ENCODE results near the gene INSYN2B. TPM values are rescaled to one million over a fixed set of nuclear protein-coding genes. Genes with fewer than 3 reads are reported as not detected.
A peak's percentile ranks its signal among the peaks of the same experiment; 100 is the strongest.

Gene INSYN2B
- total RNA-seq, 1 donor: 12.5 TPM

- TF ChIP-seq CTCF (IDR thresholded peaks at IDR 0.05; ENCODE audit: insufficient read depth, low read depth, low read length): no peak
- H3K4me3 ChIP-seq (ENCODE audit: low read depth, low read length): no peak overlapping the region
- DNase-seq (ENCODE audit: low read depth): peak; percentile 74
Observed at GRCh38 chr5:169873642-169874041, 106.7 kb downstream of the INSYN2B start.

- no peak for TF ChIP-seq CTCF (IDR thresholded peaks at IDR 0.05; ENCODE audit: insufficient read depth, low read depth, low read length)
- DNase-seq (ENCODE audit: low read depth): no peak
- H3K4me3 ChIP-seq (ENCODE audit: low read depth, low read length): no peak overlapping the region
Observed at GRCh38 chr5:169871826-169872490, 108.3 kb downstream of the INSYN2B start.

GRCh38 chr5:169870211-169870610 is 110.1 kb downstream of the INSYN2B start:
- no peak for DNase-seq (ENCODE audit: low read depth)
- no peak for TF ChIP-seq CTCF (IDR thresholded peaks at IDR 0.05; ENCODE audit: insufficient read depth, low read depth, low read length)
- H3K4me3 ChIP-seq (ENCODE audit: low read depth, low read length): no peak overlapping the region

- DNase-seq (ENCODE audit: low read depth): no peak
- no peak overlapping the region for H3K4me3 ChIP-seq (ENCODE audit: low read depth, low read length)
- no peak for TF ChIP-seq CTCF (IDR thresholded peaks at IDR 0.05; ENCODE audit: insufficient read depth, low read depth, low read length)
Observed at GRCh38 chr5:169869066-169869465, 111.2 kb downstream of the INSYN2B start.

- H3K4me3 ChIP-seq (ENCODE audit: low read depth, low read length): no peak overlapping the region
- no peak for DNase-seq (ENCODE audit: low read depth)
- TF ChIP-seq CTCF (IDR thresholded peaks at IDR 0.05; ENCODE audit: insufficient read depth, low read depth, low read length): no peak
Observed at GRCh38 chr5:169867347-169867746, 112.9 kb downstream of the INSYN2B start.

GRCh38 chr5:169864483-169864882 is 115.8 kb downstream of the INSYN2B start:
- no peak for TF ChIP-seq CTCF (IDR thresholded peaks at IDR 0.05; ENCODE audit: insufficient read depth, low read depth, low read length)
- H3K4me3 ChIP-seq (ENCODE audit: low read depth, low read length): no peak overlapping the region
- no peak for DNase-seq (ENCODE audit: low read depth)

- peak; percentile 41 for DNase-seq (ENCODE audit: low read depth)
- no peak overlapping the region for H3K4me3 ChIP-seq (ENCODE audit: low read depth, low read length)
- no peak for TF ChIP-seq CTCF (IDR thresholded peaks at IDR 0.05; ENCODE audit: insufficient read depth, low read depth, low read length)
Observed at GRCh38 chr5:169862391-169862811, 117.9 kb downstream of the INSYN2B start.

Data from fibroblast of villous mesenchyme (primary cell).